Fibroblast of mammary gland (primary cell): ENCODE data around the gene ARHGAP18.

Experiments
- DNase-seq: peaks from one replicate; pipeline ENCODE4 v3.0.0-alpha.2; 2010; ENCODE audit warnings: low read depth
- H3K4me3 ChIP-seq: 2 replicates; pipeline ENCODE4 v1.5.1; 2011; ENCODE audit warnings: low read depth, mild to moderate bottlenecking, low read length, moderate library complexity; ENCODE audit not compliant: control insufficient read depth
- TF ChIP-seq, protein P1 (sequence below): conservative IDR thresholded peaks from 2 replicates; pipeline ENCODE4 v1.5.1; 2011; ENCODE audit warnings: low read depth, low read length, inconsistent platforms; ENCODE audit not compliant: control insufficient read depth, insufficient read depth

Gene ARHGAP18

DNA sequence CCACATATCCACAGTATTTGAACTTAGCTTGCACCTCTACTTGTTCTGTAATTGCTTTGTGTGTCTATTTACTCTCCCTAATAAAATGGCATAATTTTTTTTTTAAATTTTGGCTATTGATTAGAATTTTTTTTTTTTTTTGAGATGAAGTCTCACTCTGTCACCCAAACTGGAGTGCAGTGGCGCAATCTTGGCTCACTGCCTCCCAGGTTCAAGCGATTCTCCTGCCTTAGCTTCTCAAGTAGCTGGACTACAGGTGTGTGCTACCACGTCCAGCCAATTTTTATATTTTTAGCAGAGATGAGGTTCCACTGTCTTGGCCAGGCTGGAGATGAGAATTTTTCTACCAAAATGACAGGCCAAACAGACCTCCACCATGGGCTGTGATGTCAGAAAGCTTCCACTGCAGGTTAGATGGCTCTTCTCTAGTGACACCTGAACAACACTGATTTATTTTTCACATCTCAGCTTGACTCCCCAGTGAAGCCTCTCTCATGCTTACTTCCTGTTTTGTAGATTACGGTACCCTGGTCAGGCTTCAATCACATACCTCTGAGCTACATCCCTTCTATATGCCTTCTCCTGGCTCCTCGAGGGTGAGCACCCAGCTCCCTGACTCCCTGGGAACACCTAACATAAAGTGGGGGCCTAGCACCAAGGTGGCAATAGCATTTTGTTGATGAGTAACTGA is 112.8 kb downstream of the ARHGAP18 start:
- TF ChIP-seq, protein P1, sequence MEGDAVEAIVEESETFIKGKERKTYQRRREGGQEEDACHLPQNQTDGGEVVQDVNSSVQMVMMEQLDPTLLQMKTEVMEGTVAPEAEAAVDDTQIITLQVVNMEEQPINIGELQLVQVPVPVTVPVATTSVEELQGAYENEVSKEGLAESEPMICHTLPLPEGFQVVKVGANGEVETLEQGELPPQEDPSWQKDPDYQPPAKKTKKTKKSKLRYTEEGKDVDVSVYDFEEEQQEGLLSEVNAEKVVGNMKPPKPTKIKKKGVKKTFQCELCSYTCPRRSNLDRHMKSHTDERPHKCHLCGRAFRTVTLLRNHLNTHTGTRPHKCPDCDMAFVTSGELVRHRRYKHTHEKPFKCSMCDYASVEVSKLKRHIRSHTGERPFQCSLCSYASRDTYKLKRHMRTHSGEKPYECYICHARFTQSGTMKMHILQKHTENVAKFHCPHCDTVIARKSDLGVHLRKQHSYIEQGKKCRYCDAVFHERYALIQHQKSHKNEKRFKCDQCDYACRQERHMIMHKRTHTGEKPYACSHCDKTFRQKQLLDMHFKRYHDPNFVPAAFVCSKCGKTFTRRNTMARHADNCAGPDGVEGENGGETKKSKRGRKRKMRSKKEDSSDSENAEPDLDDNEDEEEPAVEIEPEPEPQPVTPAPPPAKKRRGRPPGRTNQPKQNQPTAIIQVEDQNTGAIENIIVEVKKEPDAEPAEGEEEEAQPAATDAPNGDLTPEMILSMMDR: no peak
- H3K4me3 ChIP-seq: no peak overlapping the region
- no peak for DNase-seq

DNA sequence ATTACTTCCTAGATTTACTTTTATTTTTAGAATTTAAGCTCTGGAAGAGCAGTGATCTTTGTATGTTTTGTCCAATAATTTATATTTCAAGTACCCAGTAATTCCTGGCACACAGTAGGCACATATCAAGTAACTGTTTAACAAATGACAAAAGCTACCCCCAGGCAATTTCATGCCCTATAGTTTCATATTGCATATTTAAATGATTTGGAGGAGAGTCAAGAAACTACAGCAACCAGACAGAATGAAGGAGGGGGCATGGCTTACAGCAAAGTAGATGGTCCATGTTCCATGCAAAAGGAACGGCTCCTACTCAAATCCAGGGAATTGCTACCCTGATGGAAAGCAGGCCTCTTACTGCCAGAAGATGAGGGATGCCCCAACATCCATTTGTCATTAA is 113.5 kb downstream of the ARHGAP18 start:
- TF ChIP-seq, protein P1: no peak
- no peak overlapping the region for H3K4me3 ChIP-seq
- no peak for DNase-seq

DNA sequence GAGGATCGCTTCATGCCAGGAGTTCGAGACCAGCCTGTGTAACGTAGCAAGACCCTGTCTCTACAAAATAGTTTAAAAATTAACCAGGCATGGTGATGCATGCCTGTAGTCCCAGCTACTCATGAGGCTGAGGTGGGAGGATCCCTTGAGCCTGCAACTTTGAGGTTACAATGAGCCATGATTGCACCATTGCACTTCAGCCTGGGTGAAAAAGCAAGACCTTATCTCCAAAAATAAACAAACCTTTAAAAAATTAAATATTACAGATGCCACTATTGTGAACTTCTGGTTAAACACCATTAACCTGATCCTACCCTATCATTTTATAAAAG is 116.8 kb downstream of the ARHGAP18 start:
- peak; percentile 38 for DNase-seq
- TF ChIP-seq, protein P1: no peak
- H3K4me3 ChIP-seq: no peak overlapping the region

DNA sequence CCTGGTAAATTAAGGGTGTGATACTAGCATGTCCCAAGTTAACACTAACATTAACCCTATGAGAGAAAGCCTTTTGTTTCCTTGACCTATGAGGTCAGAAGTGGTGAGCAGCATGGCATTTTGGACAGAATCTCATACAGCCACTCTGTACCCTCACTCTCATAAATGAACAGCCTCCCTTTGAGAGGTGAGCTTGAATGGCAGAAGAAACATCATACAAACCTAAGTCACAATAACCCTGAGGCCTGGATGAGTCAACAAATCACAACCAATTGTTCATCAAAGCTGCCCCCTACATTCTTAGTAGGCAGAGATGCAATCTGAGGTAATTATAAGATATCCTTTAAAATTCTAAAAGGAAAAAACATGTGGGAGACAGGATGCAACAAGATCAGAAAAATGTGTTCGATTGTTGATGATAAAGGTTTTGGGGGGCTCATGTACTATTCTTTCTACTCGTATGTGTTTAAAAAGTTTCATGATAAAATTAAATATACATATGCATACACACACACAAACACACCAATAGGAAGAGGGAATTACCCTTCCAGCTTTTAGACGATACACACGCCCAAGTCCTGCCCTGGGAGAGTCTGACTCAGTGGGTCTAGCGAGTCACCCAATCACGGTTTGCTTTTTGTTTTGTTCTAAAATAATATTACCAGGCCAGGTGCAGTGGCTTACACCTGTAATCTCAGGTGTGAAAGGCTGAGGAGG is 117.3 kb downstream of the ARHGAP18 start:
- no peak overlapping the region for H3K4me3 ChIP-seq
- peak; percentile 15 for DNase-seq
- TF ChIP-seq, protein P1: no peak

DNA sequence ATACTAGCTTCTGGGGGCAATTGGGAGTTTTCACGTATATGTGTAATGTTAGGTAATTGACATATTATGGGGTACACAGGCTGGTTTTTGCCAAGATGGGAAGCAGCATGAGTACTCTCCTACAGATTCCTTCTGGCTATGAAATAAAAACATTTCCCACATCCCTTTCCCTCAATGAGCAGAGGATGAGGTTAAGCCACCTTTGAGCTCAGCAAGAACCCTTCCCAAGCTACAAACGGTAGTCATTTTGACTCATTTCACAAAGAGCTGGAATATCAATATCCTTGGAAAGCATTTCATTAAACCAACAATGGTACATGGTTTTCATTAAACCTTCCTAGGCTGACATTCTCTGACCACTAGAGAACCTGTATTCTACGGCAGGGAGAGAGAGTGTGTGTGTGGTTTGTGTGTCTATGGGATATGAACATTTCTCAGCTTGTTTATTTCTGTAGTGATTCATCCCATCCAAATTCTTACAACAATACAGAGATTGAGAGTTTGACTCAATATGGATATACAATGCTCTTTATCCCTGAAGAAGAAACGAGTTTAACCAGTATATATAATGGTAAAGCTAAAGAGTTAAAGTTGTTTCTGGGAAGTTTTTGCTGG is 119.5 kb downstream of the ARHGAP18 start:
- TF ChIP-seq, protein P1: no peak
- peak; percentile 93 for DNase-seq
- no peak overlapping the region for H3K4me3 ChIP-seq

DNA sequence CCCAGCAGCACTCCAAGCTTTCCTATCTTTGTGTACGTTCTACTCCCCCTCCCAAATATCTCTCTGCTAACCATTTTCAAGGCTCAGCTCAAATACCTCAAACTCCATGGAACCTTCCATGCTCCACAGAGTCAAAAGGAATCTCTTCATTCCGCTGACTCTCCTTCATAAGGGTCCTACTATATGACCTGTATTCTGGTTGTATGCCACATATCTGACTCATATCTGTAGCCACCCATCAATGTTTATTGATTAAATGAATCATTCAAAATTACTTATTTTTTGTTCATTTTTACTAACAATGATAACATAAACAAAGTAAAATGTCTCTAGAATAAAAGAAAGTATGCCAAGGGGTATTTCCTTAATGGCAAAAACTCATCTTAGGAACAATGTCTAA is 123.2 kb downstream of the ARHGAP18 start:
- TF ChIP-seq, protein P1: no peak
- peak; percentile 44 for DNase-seq
- no peak overlapping the region for H3K4me3 ChIP-seq
